KOPT-K1 (cell line): Measurements from ENCODE around the gene LEP.
"Not testable (repeated sequence)": the region's sequence is repeated elsewhere in the genome, so short reads cannot be mapped to it uniquely, and the experiment has no call there.

Experiments used
- H3K27ac ChIP-seq: fragments of 200-600 bp; sonication (generic); 2 replicates; pipeline ENCODE4 v1.5.1; 2016; ENCODE audit warnings: antibody characterized with exemption, mild to moderate bottlenecking, low read depth, low read length; ENCODE audit not compliant: poor library complexity, severe bottlenecking
- H3K36me3 ChIP-seq: fragments of 200-600 bp; sonication (generic); 2 replicates; pipeline ENCODE4 v1.5.1; 2017; ENCODE audit warnings: antibody characterized with exemption, mild to moderate bottlenecking, low read length, moderate library complexity; ENCODE audit not compliant: insufficient read depth
- H3K9me3 ChIP-seq: fragments of 200-600 bp; sonication (generic); 2 replicates; pipeline ENCODE4 v1.5.1; 2017; ENCODE audit warnings: antibody characterized with exemption, low read length, mild to moderate bottlenecking; ENCODE audit not compliant: insufficient read depth, poor library complexity, severe bottlenecking

The LEP gene

GRCh38 chr7:128226132-128226980, 14.7 kb upstream of the LEP start:
- Histone ChIP-seq H3K27ac (no peak overlapping the region), H3K9me3 (no peaks in the 10 kb centered on the region), H3K36me3 (no peaks in the 10 kb centered on the region)

- H3K27ac ChIP-seq, result no peak overlapping the region
- H3K9me3 ChIP-seq, result no peaks in the 10 kb centered on the region
- no peaks in the 10 kb centered on the region for H3K36me3 ChIP-seq
Measured at GRCh38 chr7:128227271-128227670, 13.8 kb upstream of the LEP start.

GRCh38 chr7:128231021-128231420, 10.1 kb upstream of the LEP start:
- no peaks in the 10 kb centered on the region for H3K9me3 ChIP-seq
- H3K27ac ChIP-seq, result no peak overlapping the region
- no peaks in the 10 kb centered on the region for H3K36me3 ChIP-seq

DNA sequence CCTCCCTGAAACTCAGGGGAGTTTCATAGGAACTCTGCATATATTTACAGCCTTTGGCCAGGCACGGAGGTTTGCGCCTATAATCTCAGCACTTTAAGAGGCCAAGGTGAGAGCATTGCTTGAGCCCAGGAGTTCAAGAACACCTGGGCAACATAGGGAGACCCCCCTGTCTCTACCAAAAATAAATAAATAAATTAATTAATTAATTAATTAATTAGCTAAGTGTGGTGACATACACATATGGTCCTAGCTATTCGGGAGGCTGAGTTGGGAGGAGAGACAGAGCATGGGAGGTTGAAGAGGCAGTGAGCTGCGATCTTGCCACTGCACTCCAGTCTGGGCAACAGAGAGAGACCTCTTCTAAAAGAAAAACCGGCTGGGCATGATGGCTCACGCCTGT, 9.4 kb upstream of the LEP start:
- H3K9me3 ChIP-seq, result no peaks in the 10 kb centered on the region
- H3K36me3 ChIP-seq, result no peaks in the 10 kb centered on the region
- no peak overlapping the region for H3K27ac ChIP-seq

DNA sequence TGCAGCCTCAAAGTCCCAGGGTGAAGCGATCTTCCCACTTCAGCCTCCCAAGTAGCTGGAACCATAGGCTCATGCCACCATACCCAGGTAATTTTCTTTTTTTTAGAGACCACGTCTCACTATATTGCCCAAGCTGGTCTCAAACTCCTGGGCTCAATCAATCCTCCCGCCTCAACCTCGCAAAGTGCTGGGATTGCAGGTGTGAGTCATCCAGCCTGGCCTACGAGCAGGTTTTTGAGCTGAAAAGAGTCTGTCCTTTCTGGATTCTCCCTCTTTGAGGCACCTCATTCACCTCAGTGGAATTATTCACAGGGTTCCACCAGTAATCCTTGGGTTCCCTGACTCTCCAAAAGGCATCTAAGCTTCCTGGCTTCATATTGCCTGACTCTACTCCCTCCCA, 7.6 kb upstream of the LEP start:
- Histone ChIP-seq H3K9me3 (peaks cover 5% of the 10 kb centered on the region), H3K27ac (no peak overlapping the region), H3K36me3 (no peaks in the 10 kb centered on the region)

DNA sequence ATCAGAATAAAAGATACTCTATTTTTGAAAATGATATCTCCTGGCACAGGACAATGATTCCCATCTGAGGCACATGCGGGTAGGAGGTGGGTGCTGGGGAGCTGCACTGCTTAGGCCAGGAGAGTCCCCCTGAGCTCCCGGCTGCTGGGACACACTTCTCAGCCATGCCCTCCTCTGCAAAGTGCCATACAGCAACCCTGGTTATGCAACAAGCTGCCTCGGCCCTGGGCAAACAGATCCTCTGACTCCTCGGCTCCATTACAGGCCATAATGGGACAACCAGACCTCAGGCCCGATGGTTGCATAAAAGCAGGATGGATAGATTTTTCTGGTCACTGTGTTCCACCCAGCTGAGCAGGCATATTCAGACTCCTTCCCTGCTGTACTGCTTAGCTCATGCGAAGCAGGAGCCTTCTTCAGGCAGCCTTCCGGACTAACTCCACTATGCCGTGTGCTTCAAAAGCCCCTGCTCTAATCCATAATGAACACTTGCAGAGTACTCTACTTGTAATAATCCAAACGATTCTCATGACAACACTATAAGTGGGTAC, 6.5 kb upstream of the LEP start:
- H3K9me3 ChIP-seq, result peaks cover 16% of the 10 kb centered on the region
- no peak overlapping the region for H3K27ac ChIP-seq
- H3K36me3 ChIP-seq, result no peaks in the 10 kb centered on the region

- Histone ChIP-seq H3K27ac (no peak overlapping the region), H3K36me3 (no peaks in the 10 kb centered on the region), H3K9me3 (peaks cover 25% of the 10 kb centered on the region)
Measured at GRCh38 chr7:128235471-128235870, 5.6 kb upstream of the LEP start.

GRCh38 chr7:128236924-128237586, 4.0 kb upstream of the LEP start:
- Histone ChIP-seq H3K36me3 (no peaks in the 10 kb centered on the region), H3K27ac (no peak overlapping the region), H3K9me3 (peaks cover 38% of the 10 kb centered on the region)

DNA sequence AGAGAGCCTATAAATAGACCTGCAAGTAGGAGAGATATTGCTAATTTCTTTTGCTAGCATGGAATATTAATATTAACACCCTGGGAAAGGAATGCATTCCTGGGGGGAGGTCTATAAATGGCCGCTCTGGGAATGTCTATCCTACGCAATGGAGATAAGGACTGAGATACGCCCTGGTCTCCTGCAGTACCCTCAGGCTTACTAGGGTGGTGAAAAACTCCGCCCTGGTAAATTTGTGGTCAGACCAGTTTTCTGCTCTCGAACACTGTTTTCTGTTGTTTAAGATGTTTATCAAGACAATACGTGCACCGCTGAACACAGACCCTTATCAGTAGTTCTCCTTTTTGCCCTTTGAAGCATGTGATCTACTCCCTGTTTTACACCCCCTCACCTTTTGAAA, 1.9 kb upstream of the LEP start:
- H3K9me3 ChIP-seq, result peaks cover 38% of the 10 kb centered on the region
- H3K27ac ChIP-seq, H3K36me3 ChIP-seq: not testable (repeated sequence)

DNA sequence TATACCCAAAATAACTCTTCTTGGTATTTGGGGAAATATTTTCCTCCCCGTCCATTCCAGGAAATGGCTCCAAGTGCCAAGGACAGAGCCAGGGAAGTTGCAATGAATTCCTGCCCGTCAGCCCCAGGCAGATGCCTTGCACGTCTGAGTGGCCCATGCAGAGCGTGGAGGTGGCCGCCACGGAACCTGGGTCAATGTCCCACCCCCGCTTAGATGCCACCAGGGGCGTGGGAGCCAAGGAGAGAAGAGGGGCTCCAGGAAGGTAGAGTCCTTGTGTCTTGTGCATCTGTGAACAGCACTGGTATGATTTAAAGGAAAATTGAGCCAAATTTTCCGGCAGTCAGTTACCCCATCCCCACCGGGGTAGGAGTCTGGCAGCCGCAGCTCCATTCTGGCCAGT, 1.6 kb downstream of the LEP start:
- no peak overlapping the region for H3K27ac ChIP-seq
- no peaks in the 10 kb centered on the region for H3K36me3 ChIP-seq
- H3K9me3 ChIP-seq, result peaks cover 38% of the 10 kb centered on the region

DNA sequence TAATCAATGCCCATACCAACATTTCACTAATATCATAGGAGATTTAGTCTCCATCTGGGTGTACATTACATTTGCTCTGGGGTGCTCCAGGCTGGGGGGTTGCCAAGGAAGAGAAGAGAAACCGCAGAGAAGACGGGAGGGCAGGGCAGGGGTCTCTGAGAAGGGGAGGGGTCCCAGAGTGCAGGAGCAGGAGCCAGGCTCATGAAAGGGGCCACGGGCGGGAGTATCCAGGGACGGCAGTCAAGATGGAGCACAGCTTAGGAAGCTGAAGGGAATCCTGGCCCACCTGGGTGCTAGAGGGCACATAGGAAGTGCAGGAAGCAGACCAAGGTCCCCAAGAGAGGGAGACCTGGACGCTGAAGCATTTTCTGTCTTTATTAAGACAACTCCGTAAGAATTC, 2.2 kb downstream of the LEP start:
- Histone ChIP-seq H3K9me3 (peaks cover 34% of the 10 kb centered on the region), H3K36me3 (no peaks in the 10 kb centered on the region), H3K27ac (no peak overlapping the region)

- H3K9me3 ChIP-seq, result peaks cover 19% of the 10 kb centered on the region
- no peak overlapping the region for H3K27ac ChIP-seq
- H3K36me3 ChIP-seq, result no peaks in the 10 kb centered on the region
Measured at GRCh38 chr7:128244861-128245260, 3.8 kb downstream of the LEP start.

DNA sequence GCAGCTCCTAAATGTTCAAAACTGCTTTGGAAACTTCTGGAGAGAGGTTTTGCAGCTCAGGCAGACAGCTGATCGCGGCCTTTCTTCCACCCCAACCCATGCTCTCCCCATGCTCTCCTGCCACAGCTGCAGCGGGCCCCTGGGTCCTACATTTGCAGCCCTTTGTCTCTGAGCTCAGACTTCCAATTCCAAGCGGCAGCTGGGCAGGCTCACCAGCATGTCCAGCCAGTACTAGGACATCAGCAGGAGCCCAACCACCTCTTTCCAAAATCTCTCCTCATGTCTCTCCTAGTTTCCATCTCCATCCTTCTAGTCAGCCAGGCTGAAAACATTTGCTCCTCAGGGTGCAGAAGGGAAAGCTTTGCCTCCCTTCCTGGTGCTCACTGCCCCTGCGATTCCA, 6.0 kb downstream of the LEP start:
- no peaks in the 10 kb centered on the region for H3K9me3 ChIP-seq
- H3K27ac ChIP-seq, result no peak overlapping the region
- H3K36me3 ChIP-seq, result no peaks in the 10 kb centered on the region

DNA sequence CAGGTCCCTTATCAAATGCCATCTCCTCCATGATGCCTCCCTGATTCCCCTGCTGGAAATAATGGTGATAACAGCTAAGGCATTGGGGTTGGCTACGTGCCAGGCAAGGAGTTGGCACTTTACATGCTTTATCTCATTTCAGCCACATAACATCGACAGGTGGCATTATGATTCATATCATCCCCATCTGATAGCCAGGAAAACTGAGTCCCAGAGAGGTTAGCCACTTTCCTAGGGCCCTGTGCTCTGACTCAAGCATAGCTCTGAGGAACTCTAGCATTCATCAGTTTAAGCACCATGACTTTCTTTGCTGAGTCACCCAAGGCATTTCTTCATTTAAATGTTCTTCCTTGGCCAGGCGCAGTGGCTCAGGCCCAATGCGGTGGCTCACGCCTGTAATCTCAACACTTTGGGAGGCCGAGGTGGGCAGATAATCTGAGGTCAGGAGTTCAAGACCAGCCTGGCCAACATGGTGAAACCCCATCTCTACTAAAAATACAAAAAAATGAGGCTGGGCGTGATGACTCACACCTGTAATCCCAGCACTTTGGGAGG, 6.6 kb downstream of the LEP start:
- Histone ChIP-seq H3K36me3 (no peaks in the 10 kb centered on the region), H3K27ac (no peak overlapping the region), H3K9me3 (no peaks in the 10 kb centered on the region)

GRCh38 chr7:128251337-128251736, 10.3 kb downstream of the LEP start:
- Histone ChIP-seq H3K9me3 (peaks cover 5% of the 10 kb centered on the region), H3K36me3 (no peaks in the 10 kb centered on the region), H3K27ac (no peak overlapping the region)
